Loucy (cell line): ENCODE measurements around the gene CLDN16.

Experiments used
- H2AFZ ChIP-seq: fragments of 200-600 bp; sonication (generic); 2 replicates; pipeline ENCODE4 v1.6.0; 2016; ENCODE audit warnings: antibody characterized with exemption, mild to moderate bottlenecking, low read length, moderate library complexity
- H3F3A ChIP-seq: fragments of 200-600 bp; 2 replicates; pipeline ENCODE4 v1.6.0; 2016; ENCODE audit warnings: antibody characterized with exemption, low read depth, mild to moderate bottlenecking
- H3K27me3 ChIP-seq: fragments of 200-600 bp; sonication (generic); 2 replicates; pipeline ENCODE4 v1.6.1; 2014; ENCODE audit warnings: low read length, mild to moderate bottlenecking; ENCODE audit not compliant: insufficient read depth, poor library complexity, severe bottlenecking
- H3K36me3 ChIP-seq: fragments of 200-600 bp; sonication (generic); 2 replicates; pipeline ENCODE4 v1.6.1; 2016; ENCODE audit warnings: low read length; ENCODE audit not compliant: insufficient read depth
- H3K4me1 ChIP-seq: fragments of 200-600 bp; sonication (generic); 2 replicates; pipeline ENCODE4 v1.5.1; 2014; ENCODE audit warnings: low read length, mild to moderate bottlenecking; ENCODE audit not compliant: insufficient read depth, poor library complexity, severe bottlenecking
- H3K4me2 ChIP-seq: fragments of 200-600 bp; sonication (generic); 2 replicates; pipeline ENCODE4 v1.6.0; 2014; ENCODE audit warnings: antibody characterized with exemption, low read length, low read depth, mild to moderate bottlenecking; ENCODE audit not compliant: poor library complexity, severe bottlenecking
- H3K4me3 ChIP-seq: fragments of 200-600 bp; sonication (generic); 2 replicates; pipeline ENCODE4 v1.5.1; 2014; ENCODE audit warnings: low read length, mild to moderate bottlenecking, mixed read lengths; ENCODE audit not compliant: poor library complexity, severe bottlenecking
- H3K79me2 ChIP-seq: fragments of 200-600 bp; sonication (generic); 2 replicates; pipeline ENCODE4 v1.6.1; 2014; ENCODE audit warnings: low read length; ENCODE audit not compliant: insufficient read depth
- H3K9ac ChIP-seq: fragments of 200-600 bp; sonication (generic); 2 replicates; pipeline ENCODE4 v1.6.0; 2014; ENCODE audit warnings: mild to moderate bottlenecking, low read depth, low read length, moderate library complexity; ENCODE audit not compliant: poor library complexity, severe bottlenecking
- H3K9me2 ChIP-seq: fragments of 200-600 bp; sonication (generic); replicated peaks from 2 replicates; pipeline ENCODE4 v1.6.1; 2016; ENCODE audit warnings: low read depth, low read length, mixed read lengths
- H3K9me3 ChIP-seq: fragments of 200-600 bp; sonication (generic); 2 replicates; pipeline ENCODE4 v1.6.1; 2014; ENCODE audit warnings: mild to moderate bottlenecking, antibody characterized with exemption, low read length, low read depth; ENCODE audit not compliant: insufficient read depth
- H4K20me1 ChIP-seq: fragments of 200-600 bp; sonication (generic); 2 replicates; pipeline ENCODE4 v1.6.0; 2014; ENCODE audit warnings: antibody characterized with exemption, low read length, mild to moderate bottlenecking; ENCODE audit not compliant: insufficient read depth, poor library complexity, severe bottlenecking
- EZH2phosphoT487 ChIP-seq: fragments of 200-600 bp; IDR thresholded peaks from 2 replicates; pipeline ENCODE4 v1.6.1; 2018; ENCODE audit warnings: antibody characterized with exemption, mild to moderate bottlenecking, moderate library complexity, borderline replicate concordance
- TF ChIP-seq, protein P1 (sequence below): fragments of 200-600 bp; sonication (generic); conservative IDR thresholded peaks from 2 replicates; pipeline ENCODE4 v1.5.1; 2014; ENCODE audit warnings: mild to moderate bottlenecking, antibody characterized with exemption, low read length

Gene CLDN16

DNA sequence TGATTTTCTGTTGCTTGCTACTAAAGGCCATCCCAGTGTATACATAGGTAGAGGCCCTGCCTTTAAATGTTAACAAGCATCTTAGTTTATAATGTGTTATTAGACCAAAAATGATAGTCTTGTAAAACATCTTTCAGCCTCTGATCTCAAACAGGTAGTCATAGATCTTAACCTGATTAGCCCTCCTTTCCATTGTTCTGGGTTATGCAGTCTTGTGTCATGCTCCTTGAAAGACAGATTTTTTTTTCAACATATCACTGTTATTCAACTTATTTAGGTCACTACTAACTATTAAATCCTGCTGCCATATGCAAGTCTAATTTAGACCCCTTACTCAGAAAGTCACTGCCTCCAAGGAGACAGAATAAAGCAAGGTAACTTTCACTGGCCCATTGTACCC is 19.1 kb upstream of the CLDN16 start:
- TF ChIP-seq, protein P1, sequence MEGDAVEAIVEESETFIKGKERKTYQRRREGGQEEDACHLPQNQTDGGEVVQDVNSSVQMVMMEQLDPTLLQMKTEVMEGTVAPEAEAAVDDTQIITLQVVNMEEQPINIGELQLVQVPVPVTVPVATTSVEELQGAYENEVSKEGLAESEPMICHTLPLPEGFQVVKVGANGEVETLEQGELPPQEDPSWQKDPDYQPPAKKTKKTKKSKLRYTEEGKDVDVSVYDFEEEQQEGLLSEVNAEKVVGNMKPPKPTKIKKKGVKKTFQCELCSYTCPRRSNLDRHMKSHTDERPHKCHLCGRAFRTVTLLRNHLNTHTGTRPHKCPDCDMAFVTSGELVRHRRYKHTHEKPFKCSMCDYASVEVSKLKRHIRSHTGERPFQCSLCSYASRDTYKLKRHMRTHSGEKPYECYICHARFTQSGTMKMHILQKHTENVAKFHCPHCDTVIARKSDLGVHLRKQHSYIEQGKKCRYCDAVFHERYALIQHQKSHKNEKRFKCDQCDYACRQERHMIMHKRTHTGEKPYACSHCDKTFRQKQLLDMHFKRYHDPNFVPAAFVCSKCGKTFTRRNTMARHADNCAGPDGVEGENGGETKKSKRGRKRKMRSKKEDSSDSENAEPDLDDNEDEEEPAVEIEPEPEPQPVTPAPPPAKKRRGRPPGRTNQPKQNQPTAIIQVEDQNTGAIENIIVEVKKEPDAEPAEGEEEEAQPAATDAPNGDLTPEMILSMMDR: no peak
- no peak for TF ChIP-seq EZH2phosphoT487
- H4K20me1 ChIP-seq: no peaks in the 10 kb centered on the region
- no peak overlapping the region for H3K4me3 ChIP-seq
- no peak overlapping the region for H3K9ac ChIP-seq
- no peaks in the 10 kb centered on the region for H3F3A ChIP-seq
- H3K27me3 ChIP-seq: no peaks in the 10 kb centered on the region
- no peaks in the 10 kb centered on the region for H3K9me3 ChIP-seq
- no peaks in the 10 kb centered on the region for H3K4me1 ChIP-seq
- H2AFZ ChIP-seq: no peak overlapping the region
- H3K79me2 ChIP-seq: no peaks in the 10 kb centered on the region
- no peaks in the 10 kb centered on the region for H3K36me3 ChIP-seq
- no peaks in the 10 kb centered on the region for H3K9me2 ChIP-seq
- H3K4me2 ChIP-seq: no peak overlapping the region

DNA sequence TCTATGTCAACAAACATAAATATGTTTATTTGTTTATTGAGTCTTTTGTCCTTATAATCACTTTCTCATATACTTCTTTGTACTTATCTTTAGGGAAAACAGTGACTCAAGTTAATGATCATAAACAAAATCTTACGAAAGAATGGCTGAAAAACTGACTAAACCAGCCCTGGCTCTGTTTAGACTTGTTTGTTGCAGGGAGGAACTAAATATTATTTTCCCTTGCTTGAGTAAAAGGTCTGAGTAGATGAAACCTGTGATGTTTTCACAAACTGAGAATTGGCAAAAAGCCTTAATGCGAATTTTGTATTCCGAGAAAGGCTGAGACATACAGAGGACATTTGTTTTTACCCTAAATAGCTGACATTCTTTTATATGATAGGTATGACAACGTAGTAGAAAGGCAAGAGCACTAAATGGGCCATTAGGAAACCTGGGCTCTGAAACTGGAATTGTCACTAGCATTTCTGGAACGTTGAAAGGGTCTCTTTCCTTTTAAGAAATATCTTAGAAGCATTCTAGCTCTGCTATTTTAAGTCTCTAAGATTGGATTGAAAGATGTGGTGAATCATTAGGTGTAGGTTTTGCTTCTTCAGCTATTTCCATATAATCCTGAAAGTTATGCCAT is 18.2 kb upstream of the CLDN16 start:
- TF ChIP-seq, protein P1: no peak
- no peak for TF ChIP-seq EZH2phosphoT487
- Histone ChIP-seq H3K27me3 (no peaks in the 10 kb centered on the region), H3K4me2 (no peak overlapping the region), H3K79me2 (no peaks in the 10 kb centered on the region), H4K20me1 (no peaks in the 10 kb centered on the region), H3K9me3 (no peaks in the 10 kb centered on the region), H3K4me3 (no peak overlapping the region), H3K36me3 (no peaks in the 10 kb centered on the region), H3K9me2 (no peaks in the 10 kb centered on the region), H3F3A (no peaks in the 10 kb centered on the region), H3K9ac (no peak overlapping the region), H2AFZ (no peak overlapping the region), H3K4me1 (no peaks in the 10 kb centered on the region)

DNA sequence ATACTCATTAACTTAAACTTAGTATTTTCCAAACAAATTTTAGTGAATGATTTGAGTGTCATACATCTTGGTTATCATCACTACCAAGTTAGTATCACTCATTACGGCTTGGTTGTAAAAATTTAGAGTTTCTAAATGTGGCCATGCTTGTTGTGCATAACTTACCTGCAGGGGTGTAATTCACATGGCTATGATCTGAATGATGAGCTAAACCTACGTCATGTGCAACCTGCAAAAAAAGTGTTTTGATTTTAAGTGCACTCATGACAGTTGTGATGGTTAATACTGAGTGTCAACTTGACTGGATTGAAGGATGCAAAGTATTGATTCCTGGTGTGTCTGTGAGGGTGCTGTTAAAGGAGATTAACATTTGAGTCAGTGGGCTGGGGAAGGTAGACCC is 17.6 kb upstream of the CLDN16 start:
- no peaks in the 10 kb centered on the region for H3K36me3 ChIP-seq
- no peaks in the 10 kb centered on the region for H4K20me1 ChIP-seq
- H3K4me3 ChIP-seq: no peak overlapping the region
- H2AFZ ChIP-seq: no peak overlapping the region
- H3K79me2 ChIP-seq: no peaks in the 10 kb centered on the region
- no peaks in the 10 kb centered on the region for H3F3A ChIP-seq
- TF ChIP-seq, protein P1: no peak
- no peak for TF ChIP-seq EZH2phosphoT487
- H3K4me2 ChIP-seq: no peak overlapping the region
- H3K4me1 ChIP-seq: no peaks in the 10 kb centered on the region
- H3K27me3 ChIP-seq: no peaks in the 10 kb centered on the region
- H3K9me2 ChIP-seq: no peaks in the 10 kb centered on the region
- H3K9ac ChIP-seq: no peak overlapping the region
- H3K9me3 ChIP-seq: no peaks in the 10 kb centered on the region
